ENCODE results near the gene PPP1R37. TPM values are rescaled to one million over a fixed set of nuclear protein-coding genes. Genes with fewer than 3 reads are reported as not detected.

The PPP1R37 gene
- total RNA-seq, 1 donor from 2014 or later, result 16.2 TPM

DNA sequence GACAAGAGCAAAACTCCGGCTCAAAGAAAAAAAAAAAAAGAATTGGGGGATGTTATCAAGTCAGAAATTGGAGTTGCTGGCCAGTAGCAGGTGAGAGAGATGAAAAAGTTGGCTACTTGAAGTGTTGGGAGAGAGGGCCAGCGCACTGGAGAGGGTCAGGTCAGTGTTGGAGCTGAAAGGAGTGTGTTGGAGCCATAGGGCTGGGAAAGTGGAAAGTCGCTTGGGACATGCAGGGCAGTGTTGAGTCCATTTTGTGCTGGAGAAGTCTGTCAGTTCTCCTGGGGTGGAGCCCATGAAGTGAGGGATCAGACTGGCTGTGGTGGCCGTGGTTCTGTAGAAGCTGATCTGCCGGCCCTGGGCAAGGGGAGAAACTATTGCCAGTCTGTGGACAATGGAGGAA lies 1.7 kb downstream of the PPP1R37 start:
- Histone ChIP-seq H3K4me3 (ENCODE audit: low read length in 3 of 3) (peak overlapping the region; percentile 27 to 90 (median 35)), H3K27me3 (ENCODE audit: control insufficient read depth in 3 of 3, insufficient read depth in 3 of 3, low read length in 3 of 3) (no peaks in the 10 kb centered on the region), H3K9ac (ENCODE audit: low read depth in 1 of 3, low read length in 3 of 3) (peak overlapping the region; percentile 47 to 96 (median 91)), H3K4me1 (ENCODE audit: control insufficient read depth in 3 of 3, insufficient read depth in 3 of 3, low read length in 3 of 3) (peaks cover 72 to 79% (median 72%) of the 10 kb centered on the region in 3 donors), H3K36me3 (ENCODE audit: control insufficient read depth in 3 of 3, insufficient read depth in 3 of 3, low read length in 3 of 3) (peaks cover 2 to 11% (median 6%) of the 10 kb centered on the region in 3 donors), H3K9me3 (ENCODE audit: control insufficient read depth in 3 of 3, low read length in 3 of 3) (no peaks in the 10 kb centered on the region), H3K27ac (ENCODE audit: low read depth, low read length) (no peak overlapping the region)

DNA sequence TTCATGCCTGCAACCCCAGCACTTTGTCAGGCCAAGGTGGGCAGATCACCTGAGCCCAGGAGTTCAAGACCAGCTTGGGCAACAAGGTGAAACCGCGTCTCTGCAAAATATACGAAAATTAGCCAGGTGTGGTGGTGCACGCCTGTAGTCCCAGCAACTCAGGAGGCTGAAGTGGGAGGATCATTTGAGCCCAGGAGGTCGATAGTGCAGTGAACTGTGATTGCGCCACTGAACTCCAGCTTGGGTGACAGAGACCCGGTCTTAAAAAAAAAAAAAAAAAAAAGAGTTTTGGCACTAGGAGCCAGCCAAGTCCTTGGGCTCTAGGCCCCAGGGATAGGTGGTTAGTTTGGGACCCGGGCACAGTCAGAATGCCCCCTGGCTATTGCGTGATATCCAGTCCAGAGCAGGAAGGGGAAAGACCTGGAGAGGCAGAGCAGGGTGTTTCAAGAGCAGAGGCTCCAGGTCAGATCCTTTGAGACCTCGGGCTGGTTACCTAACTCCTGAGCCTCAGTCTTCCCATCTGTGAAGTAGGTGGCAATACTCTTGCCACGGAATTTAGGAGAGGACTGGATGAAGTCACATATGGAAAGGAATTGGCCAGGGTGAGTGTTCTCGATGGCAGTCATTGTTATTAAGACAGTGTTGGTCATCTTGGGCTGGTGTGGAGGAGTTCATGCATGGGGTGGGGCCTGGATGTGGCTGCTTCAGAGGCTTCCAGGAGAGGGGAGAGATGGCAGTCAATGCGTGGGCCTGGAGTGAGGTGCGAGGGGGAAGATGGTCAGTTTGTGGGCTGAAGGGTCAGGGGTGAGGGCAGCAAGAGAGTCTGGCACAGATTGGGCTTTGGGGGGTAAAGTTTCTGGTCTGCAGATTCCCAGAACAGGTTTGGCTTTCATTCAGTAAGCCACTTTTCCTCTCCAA lies 2.8 kb downstream of the PPP1R37 start:
- peak overlapping the region; percentile 3 for H3K27ac ChIP-seq (ENCODE audit: low read depth, low read length)
- no peaks in the 10 kb centered on the region for H3K9me3 ChIP-seq (ENCODE audit: control insufficient read depth in 3 of 3, low read length in 3 of 3)
- peak overlapping the region in 2 of 3 donors; percentile 39 to 83 for H3K9ac ChIP-seq (ENCODE audit: low read depth in 1 of 3, low read length in 3 of 3)
- H3K4me3 ChIP-seq (ENCODE audit: low read length in 3 of 3), result peak overlapping the region in 1 of 3 donors; percentile 13
- H3K4me1 ChIP-seq (ENCODE audit: control insufficient read depth in 3 of 3, insufficient read depth in 3 of 3, low read length in 3 of 3), result peaks cover 81% of the 10 kb centered on the region in 3 donors
- no peaks in the 10 kb centered on the region for H3K27me3 ChIP-seq (ENCODE audit: control insufficient read depth in 3 of 3, insufficient read depth in 3 of 3, low read length in 3 of 3)
- peaks cover 0 to 1% (median 0%) of the 10 kb centered on the region in 3 donors for H3K36me3 ChIP-seq (ENCODE audit: control insufficient read depth in 3 of 3, insufficient read depth in 3 of 3, low read length in 3 of 3)

DNA sequence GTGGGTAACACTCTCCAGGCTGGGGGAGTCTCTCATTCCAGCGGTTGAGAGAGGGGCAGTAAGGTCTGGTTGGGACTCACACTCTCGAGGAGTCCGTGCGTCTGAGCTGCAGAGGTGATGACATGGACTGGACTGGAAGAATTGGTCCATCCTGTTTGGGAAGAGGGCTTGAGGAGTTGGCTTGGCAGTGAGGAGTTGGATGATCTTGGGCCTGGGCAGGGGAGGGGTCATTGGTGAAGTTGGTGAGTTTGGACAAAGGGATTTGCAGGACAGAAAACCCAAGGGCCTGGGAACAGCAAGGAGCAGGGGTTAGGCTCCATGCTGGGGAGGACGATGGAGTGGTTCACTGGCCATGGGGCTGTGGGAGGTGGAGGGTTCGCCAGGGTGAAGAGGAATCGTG lies 3.7 kb downstream of the PPP1R37 start:
- H3K4me1 ChIP-seq (ENCODE audit: control insufficient read depth in 3 of 3, insufficient read depth in 3 of 3, low read length in 3 of 3), result peaks cover 81 to 82% (median 82%) of the 10 kb centered on the region in 3 donors
- no peak overlapping the region for H3K4me3 ChIP-seq (ENCODE audit: low read length in 3 of 3)
- peak overlapping the region in 2 of 3 donors; percentile 30 to 83 for H3K9ac ChIP-seq (ENCODE audit: low read depth in 1 of 3, low read length in 3 of 3)
- no peaks in the 10 kb centered on the region for H3K27me3 ChIP-seq (ENCODE audit: control insufficient read depth in 3 of 3, insufficient read depth in 3 of 3, low read length in 3 of 3)
- H3K9me3 ChIP-seq (ENCODE audit: control insufficient read depth in 3 of 3, low read length in 3 of 3), result no peaks in the 10 kb centered on the region
- H3K36me3 ChIP-seq (ENCODE audit: control insufficient read depth in 3 of 3, insufficient read depth in 3 of 3, low read length in 3 of 3), result no peaks in the 10 kb centered on the region
- peak overlapping the region; percentile 83 for H3K27ac ChIP-seq (ENCODE audit: low read depth, low read length)

DNA sequence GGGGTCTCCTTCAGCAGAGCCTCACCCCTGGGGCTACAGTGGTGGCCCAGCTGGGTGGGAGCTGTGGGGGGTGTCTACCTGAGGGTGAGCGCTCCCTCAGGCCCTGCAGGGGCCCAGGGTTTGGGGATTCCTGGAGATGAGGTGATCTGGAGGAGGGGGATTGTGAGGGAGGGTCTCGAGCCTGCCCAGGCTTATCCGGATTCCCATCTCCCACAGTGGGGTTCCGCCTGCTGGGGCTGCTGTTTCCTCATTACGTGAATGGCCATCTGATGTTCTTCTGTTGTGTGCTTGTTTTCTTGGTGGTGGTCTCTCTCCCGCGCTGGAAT lies 4.4 kb downstream of the PPP1R37 start:
- Histone ChIP-seq H3K27me3 (ENCODE audit: control insufficient read depth in 3 of 3, insufficient read depth in 3 of 3, low read length in 3 of 3) (no peaks in the 10 kb centered on the region), H3K9ac (ENCODE audit: low read depth in 1 of 3, low read length in 3 of 3) (peak overlapping the region; percentile 58 to 83 (median 60)), H3K4me3 (ENCODE audit: low read length in 3 of 3) (peak overlapping the region in 2 of 3 donors; percentile 13 to 64), H3K9me3 (ENCODE audit: control insufficient read depth in 3 of 3, low read length in 3 of 3) (no peaks in the 10 kb centered on the region), H3K36me3 (ENCODE audit: control insufficient read depth in 3 of 3, insufficient read depth in 3 of 3, low read length in 3 of 3) (no peaks in the 10 kb centered on the region), H3K4me1 (ENCODE audit: control insufficient read depth in 3 of 3, insufficient read depth in 3 of 3, low read length in 3 of 3) (peaks cover 81 to 90% (median 86%) of the 10 kb centered on the region in 3 donors), H3K27ac (ENCODE audit: low read depth, low read length) (peak overlapping the region; percentile 83)

DNA sequence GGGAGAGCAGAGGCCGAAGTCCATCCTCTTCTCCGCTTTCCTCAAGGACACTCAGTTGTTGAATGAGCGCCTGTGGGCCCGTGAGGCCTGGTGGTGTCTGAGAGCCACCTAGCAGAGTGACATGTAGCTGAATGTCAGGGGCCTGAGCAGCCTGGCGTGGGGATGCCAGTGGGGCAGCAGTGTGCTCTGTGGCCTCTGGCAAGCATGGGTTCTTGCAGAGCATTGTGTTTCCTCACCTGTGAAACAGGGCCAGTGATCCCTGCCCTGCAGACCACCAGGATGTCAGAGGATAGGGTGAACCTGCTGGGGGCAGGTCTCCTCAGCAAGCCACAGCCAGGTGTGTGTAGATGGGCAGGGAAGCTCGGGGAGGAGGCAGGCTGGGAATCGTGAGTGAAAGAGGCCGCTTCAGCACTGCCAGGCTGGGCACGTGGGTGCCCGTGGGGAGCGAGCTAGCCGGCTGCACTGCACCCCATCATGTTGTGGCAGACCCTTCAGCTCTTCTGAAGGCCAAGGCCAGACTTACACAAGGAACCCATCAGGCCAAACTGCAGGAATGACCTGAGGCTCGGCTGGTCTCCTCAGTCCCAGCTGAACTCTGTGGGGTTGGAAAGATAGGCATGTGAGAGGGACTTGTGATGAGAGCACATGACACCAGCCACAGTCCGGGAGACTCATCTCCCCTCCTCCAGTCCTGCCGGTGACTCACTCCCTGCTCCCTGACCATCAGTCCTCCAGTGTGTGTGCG lies 5.0 kb downstream of the PPP1R37 start:
- Histone ChIP-seq H3K27me3 (ENCODE audit: control insufficient read depth in 3 of 3, insufficient read depth in 3 of 3, low read length in 3 of 3) (no peaks in the 10 kb centered on the region), H3K9ac (ENCODE audit: low read depth in 1 of 3, low read length in 3 of 3) (peak overlapping the region; percentile 58 to 83 (median 60)), H3K4me1 (ENCODE audit: control insufficient read depth in 3 of 3, insufficient read depth in 3 of 3, low read length in 3 of 3) (peaks cover 86 to 95% (median 91%) of the 10 kb centered on the region in 3 donors), H3K9me3 (ENCODE audit: control insufficient read depth in 3 of 3, low read length in 3 of 3) (no peaks in the 10 kb centered on the region), H3K27ac (ENCODE audit: low read depth, low read length) (peak overlapping the region; percentile 83), H3K4me3 (ENCODE audit: low read length in 3 of 3) (peak overlapping the region; percentile 38 to 65 (median 64)), H3K36me3 (ENCODE audit: control insufficient read depth in 3 of 3, insufficient read depth in 3 of 3, low read length in 3 of 3) (no peaks in the 10 kb centered on the region)

DNA sequence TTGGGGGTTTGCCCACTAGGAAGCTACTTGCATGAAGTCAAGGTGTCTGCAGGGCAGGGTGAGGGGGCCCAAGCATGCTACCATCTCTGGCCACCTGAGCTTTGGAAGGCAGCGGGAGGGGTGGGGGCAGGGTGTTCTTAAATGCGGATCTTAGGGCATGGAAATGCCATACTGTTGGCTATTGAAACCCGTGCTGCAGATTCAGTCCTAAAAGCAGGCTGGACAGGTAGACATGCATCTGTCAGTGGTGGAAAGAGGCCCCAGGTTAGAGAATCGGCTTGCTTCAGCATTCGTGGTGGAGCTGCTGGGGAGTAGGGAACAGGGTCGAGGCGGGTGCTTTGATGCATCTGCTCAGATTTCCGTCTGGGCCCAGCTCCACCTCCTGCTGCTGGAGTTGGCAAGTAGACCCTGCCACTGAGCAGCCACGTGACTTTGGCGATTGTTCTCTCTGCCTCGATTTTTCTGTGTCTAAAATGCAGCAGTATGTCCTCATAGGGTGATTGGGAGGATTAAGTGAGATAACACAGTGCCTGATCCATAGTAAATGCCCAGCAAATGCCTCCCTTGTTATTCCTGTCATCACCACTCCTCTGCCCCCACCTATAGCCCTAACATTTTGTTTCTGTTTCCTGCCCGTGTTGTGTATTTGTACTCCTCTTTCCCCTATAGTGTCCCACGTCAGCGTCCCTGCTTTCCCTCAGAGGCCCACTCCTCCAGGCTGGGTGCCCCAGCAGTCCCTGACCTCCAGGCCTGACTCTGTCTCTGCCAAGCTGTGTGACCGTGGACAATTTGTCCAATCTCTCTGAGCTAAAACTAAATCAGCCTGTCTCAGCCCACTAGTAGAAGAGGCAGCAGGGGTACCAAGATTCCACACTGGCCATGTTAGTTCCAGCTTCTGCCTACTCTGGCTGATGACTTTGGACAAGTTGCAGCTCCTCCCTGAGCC lies 5.8 kb downstream of the PPP1R37 start:
- H3K9ac ChIP-seq (ENCODE audit: low read depth in 1 of 3, low read length in 3 of 3), result peak overlapping the region; percentile 36 to 83 (median 58)
- peak overlapping the region; percentile 38 to 65 (median 64) for H3K4me3 ChIP-seq (ENCODE audit: low read length in 3 of 3)
- H3K4me1 ChIP-seq (ENCODE audit: control insufficient read depth in 3 of 3, insufficient read depth in 3 of 3, low read length in 3 of 3), result peaks cover 88 to 99% (median 91%) of the 10 kb centered on the region in 3 donors

DNA sequence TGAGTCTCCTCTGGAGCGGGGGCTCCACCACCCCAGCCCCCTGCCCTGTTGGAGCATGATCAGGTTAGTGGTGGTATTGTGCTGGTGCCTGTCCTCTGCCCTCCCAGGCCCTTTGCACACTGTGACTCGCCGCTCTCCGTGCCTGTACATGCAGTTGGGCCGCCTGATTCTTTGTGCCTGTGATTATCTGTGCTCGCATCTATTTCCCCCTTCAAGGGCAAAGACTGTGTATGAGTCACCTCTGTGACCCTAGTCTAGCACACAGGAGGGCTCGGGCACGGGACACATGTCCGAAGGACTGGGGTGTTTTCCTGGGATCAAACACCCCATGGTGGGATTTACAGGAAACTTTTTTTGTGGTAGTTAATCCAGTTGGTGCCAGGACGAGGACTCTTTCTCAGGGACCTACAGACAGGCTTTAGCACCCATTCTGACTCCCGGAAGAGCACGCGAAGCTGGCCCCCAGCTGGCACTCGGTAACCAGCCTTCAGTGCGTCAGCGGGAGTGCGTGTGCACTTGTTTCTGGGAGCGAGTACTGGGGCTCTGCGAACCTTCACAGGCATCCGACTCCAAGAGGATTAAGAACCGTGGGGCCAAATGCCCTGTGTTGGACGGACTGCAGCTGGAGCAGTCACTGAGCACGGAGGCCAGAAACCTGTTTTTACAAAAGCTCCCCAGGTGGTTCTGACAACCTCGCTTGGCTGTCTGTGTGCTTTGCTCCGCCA lies 6.7 kb downstream of the PPP1R37 start:
- Histone ChIP-seq H3K27ac (ENCODE audit: low read depth, low read length) (peak overlapping the region; percentile 83), H3K4me3 (ENCODE audit: low read length in 3 of 3) (peak overlapping the region; percentile 31 to 65 (median 64)), H3K36me3 (ENCODE audit: control insufficient read depth in 3 of 3, insufficient read depth in 3 of 3, low read length in 3 of 3) (no peaks in the 10 kb centered on the region), H3K27me3 (ENCODE audit: control insufficient read depth in 3 of 3, insufficient read depth in 3 of 3, low read length in 3 of 3) (no peaks in the 10 kb centered on the region), H3K4me1 (ENCODE audit: control insufficient read depth in 3 of 3, insufficient read depth in 3 of 3, low read length in 3 of 3) (peaks cover 82 to 98% (median 86%) of the 10 kb centered on the region in 3 donors), H3K9me3 (ENCODE audit: control insufficient read depth in 3 of 3, low read length in 3 of 3) (no peaks in the 10 kb centered on the region), H3K9ac (ENCODE audit: low read depth in 1 of 3, low read length in 3 of 3) (peak overlapping the region; percentile 25 to 83 (median 58))

More for the DNA sequence above, 5.8 kb downstream of the PPP1R37 start:
- Histone ChIP-seq H3K36me3 (ENCODE audit: control insufficient read depth in 3 of 3, insufficient read depth in 3 of 3, low read length in 3 of 3) (no peaks in the 10 kb centered on the region), H3K9me3 (ENCODE audit: control insufficient read depth in 3 of 3, low read length in 3 of 3) (no peaks in the 10 kb centered on the region), H3K27me3 (ENCODE audit: control insufficient read depth in 3 of 3, insufficient read depth in 3 of 3, low read length in 3 of 3) (no peaks in the 10 kb centered on the region), H3K27ac (ENCODE audit: low read depth, low read length) (peak overlapping the region; percentile 83)

DNA sequence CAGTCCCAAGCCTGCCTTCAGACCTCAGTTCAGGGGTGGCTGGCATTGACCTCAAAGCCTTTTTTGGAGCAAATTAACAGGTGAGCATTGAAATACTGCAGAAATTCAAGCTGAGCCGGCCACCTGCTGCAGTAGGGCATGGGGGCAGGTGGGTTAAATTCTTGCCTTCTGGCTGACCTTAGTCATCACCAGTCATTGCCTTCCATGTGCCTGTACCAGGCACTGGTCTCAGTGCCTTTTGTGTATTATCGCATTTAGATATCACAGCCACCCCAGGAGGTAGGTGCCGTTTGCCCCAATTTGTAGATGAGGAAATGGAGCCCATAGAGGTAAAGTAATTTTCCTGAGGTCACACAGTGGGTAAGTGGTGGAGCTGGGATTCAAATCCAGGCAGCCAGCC lies 7.2 kb downstream of the PPP1R37 start:
- H3K4me3 ChIP-seq (ENCODE audit: low read length in 3 of 3), result peak overlapping the region in 1 of 3 donors; percentile 35

DNA sequence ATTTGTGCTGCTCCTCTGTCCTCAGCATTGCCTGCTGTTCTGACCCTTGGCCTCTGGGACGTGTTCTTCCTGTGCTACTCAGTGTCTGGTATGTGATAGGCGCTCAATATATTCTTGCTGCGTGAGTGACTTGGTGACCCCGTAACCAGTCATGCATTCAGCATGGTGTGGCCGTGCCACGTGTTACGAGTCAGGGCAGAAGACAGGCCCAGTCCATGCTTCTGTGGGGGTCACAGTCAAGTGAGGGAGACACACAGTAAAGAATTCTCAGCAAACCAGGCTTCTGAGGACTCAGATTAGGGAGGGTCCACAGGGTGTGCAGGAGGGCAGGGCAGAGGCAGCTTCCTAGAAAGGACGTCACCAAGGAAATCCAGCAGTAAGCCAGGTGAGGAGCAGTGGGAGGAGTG lies 7.9 kb downstream of the PPP1R37 start:
- Histone ChIP-seq H3K9me3 (ENCODE audit: control insufficient read depth in 3 of 3, low read length in 3 of 3) (no peaks in the 10 kb centered on the region), H3K27ac (ENCODE audit: low read depth, low read length) (peak overlapping the region; percentile 83), H3K27me3 (ENCODE audit: control insufficient read depth in 3 of 3, insufficient read depth in 3 of 3, low read length in 3 of 3) (no peaks in the 10 kb centered on the region), H3K9ac (ENCODE audit: low read depth in 1 of 3, low read length in 3 of 3) (peak overlapping the region; percentile 13 to 83 (median 23)), H3K4me3 (ENCODE audit: low read length in 3 of 3) (no peak overlapping the region), H3K36me3 (ENCODE audit: control insufficient read depth in 3 of 3, insufficient read depth in 3 of 3, low read length in 3 of 3) (no peaks in the 10 kb centered on the region), H3K4me1 (ENCODE audit: control insufficient read depth in 3 of 3, insufficient read depth in 3 of 3, low read length in 3 of 3) (peaks cover 74 to 99% (median 80%) of the 10 kb centered on the region in 3 donors)

More for the DNA sequence above, 7.2 kb downstream of the PPP1R37 start:
- Histone ChIP-seq H3K9me3 (ENCODE audit: control insufficient read depth in 3 of 3, low read length in 3 of 3) (no peaks in the 10 kb centered on the region), H3K27me3 (ENCODE audit: control insufficient read depth in 3 of 3, insufficient read depth in 3 of 3, low read length in 3 of 3) (no peaks in the 10 kb centered on the region), H3K27ac (ENCODE audit: low read depth, low read length) (peak overlapping the region; percentile 83), H3K9ac (ENCODE audit: low read depth in 1 of 3, low read length in 3 of 3) (peak overlapping the region in 2 of 3 donors; percentile 23 to 83), H3K4me1 (ENCODE audit: control insufficient read depth in 3 of 3, insufficient read depth in 3 of 3, low read length in 3 of 3) (peaks cover 80 to 98% (median 84%) of the 10 kb centered on the region in 3 donors), H3K36me3 (ENCODE audit: control insufficient read depth in 3 of 3, insufficient read depth in 3 of 3, low read length in 3 of 3) (no peaks in the 10 kb centered on the region)

Data from skeletal muscle tissue (tissue), 4 donors.